SK-N-SH treated with all-trans-retinoic acid at 6 μM for 48 hours (cell line): Measurements from ENCODE around the gene PLXND1.
"Not testable (repeated sequence)": the region's sequence is repeated elsewhere in the genome, so short reads cannot be mapped to it uniquely, and the experiment has no call there.

Source experiments
- ARNTL ChIP-seq: fragments of 450-650 bp; formaldehyde crosslinking; IDR thresholded peaks from 2 replicates; pipeline ENCODE4 v1.5.0; 2020; ENCODE audit warnings: low read depth, mild to moderate bottlenecking, moderate library complexity, borderline replicate concordance
- BACH2 ChIP-seq: fragments of 250-450 bp; sonication (Bioruptor Pico); IDR thresholded peaks from 2 replicates; pipeline ENCODE4 v1.9.0; 2021; ENCODE audit warnings: mild to moderate bottlenecking, borderline replicate concordance
- CSDC2 ChIP-seq: fragments of 250-450 bp; sonication (Bioruptor Pico); IDR thresholded peaks from 2 replicates; pipeline ENCODE4 v1.5.0; 2020; ENCODE audit warnings: mild to moderate bottlenecking, moderate library complexity
- GLIS3 ChIP-seq: fragments of 250-450 bp; sonication (Bioruptor Pico); IDR thresholded peaks from 2 replicates; pipeline ENCODE4 v1.5.0; 2020; ENCODE audit warnings: mild to moderate bottlenecking, moderate library complexity
- OSR1 ChIP-seq: fragments of 250-450 bp; sonication (Bioruptor Pico); IDR thresholded peaks from 2 replicates; pipeline ENCODE4 v1.8.0; 2022; ENCODE audit warnings: moderate library complexity, mild to moderate bottlenecking, inconsistent platforms
- RARB ChIP-seq: fragments of 250-450 bp; sonication (Bioruptor Pico); IDR thresholded peaks from 2 replicates; pipeline ENCODE4 v1.8.0; 2021; ENCODE audit warnings: mild to moderate bottlenecking, moderate library complexity
- SNAI2 ChIP-seq: fragments of 250-450 bp; sonication (Bioruptor Pico); IDR thresholded peaks from 2 replicates; pipeline ENCODE4 v1.5.0; 2020; ENCODE audit warnings: mild to moderate bottlenecking, moderate library complexity
- TCF4 ChIP-seq: fragments of 250-450 bp; sonication (Bioruptor Pico); IDR thresholded peaks from 2 replicates; pipeline ENCODE4 v1.8.0; 2021; ENCODE audit warnings: mild to moderate bottlenecking, moderate library complexity, borderline replicate concordance
- TOX ChIP-seq: fragments of 250-450 bp; sonication (Bioruptor Pico); IDR thresholded peaks from 2 replicates; pipeline ENCODE4 v1.8.0; 2021; ENCODE audit warnings: mild to moderate bottlenecking, moderate library complexity, borderline replicate concordance
- ZFP3 ChIP-seq: fragments of 250-450 bp; sonication (Bioruptor Pico); IDR thresholded peaks from 2 replicates; pipeline ENCODE4 v1.5.0; 2020; ENCODE audit warnings: mild to moderate bottlenecking, moderate library complexity
- ZNF565 ChIP-seq: fragments of 450-650 bp; formaldehyde crosslinking; conservative IDR thresholded peaks from 2 replicates; pipeline ENCODE4 v1.5.0; 2020; ENCODE audit warnings: low read depth, mild to moderate bottlenecking, moderate library complexity
- TF ChIP-seq, protein P1 (sequence below): fragments of 250-450 bp; sonication (Bioruptor Pico); IDR thresholded peaks from 2 replicates; pipeline ENCODE4 v1.8.0; 2020; ENCODE audit warnings: mild to moderate bottlenecking, moderate library complexity, borderline replicate concordance
- TF ChIP-seq, protein P2 (sequence below): fragments of 250-450 bp; sonication (Bioruptor Pico); IDR thresholded peaks from 2 replicates; pipeline ENCODE4 v1.8.0; 2021; ENCODE audit warnings: low read depth, mild to moderate bottlenecking, moderate library complexity, borderline replicate concordance
- TF ChIP-seq, protein P3 (sequence below): fragments of 250-450 bp; sonication (Bioruptor Pico); IDR thresholded peaks from 2 replicates; pipeline ENCODE4 v1.5.1; 2020; ENCODE audit warnings: low read depth, mild to moderate bottlenecking, moderate library complexity

DNA sequence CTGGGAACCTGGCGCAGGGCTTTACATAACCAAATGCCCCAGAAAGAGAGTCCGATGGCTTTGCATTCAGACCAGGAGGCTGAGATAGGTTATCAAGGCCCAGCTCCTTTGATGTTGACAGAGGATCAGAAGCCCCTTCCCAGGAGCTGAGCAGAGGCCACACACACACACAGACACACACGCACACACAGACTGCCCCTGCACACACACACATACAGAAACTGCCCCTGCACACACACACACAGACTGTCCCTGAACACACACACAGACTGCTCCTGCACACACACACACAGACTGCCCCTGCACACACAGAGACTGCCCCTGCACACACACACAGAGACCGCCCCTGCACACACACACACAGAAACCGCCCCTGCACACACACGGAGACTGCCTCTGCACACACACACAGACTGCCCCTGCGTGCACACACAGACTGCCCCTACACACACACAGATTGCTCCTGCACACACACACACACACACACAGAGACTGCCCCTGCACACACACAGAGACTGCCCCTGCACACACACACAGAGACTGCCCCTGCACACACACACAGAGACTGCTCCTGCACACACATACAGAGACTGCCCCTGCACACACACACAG, 90.5 kb downstream of the PLXND1 start:
- TF ChIP-seq GLIS3; ARNTL; BACH2 (CRISPR knock-in tag); SNAI2 (CRISPR knock-in tag); RARB (CRISPR knock-in tag); OSR1; TOX (CRISPR knock-in tag); TCF4; ZNF565 (CRISPR knock-in tag); ZFP3 (CRISPR knock-in tag); CSDC2 (CRISPR knock-in tag): not testable (repeated sequence)
- TF ChIP-seq, protein P1, sequence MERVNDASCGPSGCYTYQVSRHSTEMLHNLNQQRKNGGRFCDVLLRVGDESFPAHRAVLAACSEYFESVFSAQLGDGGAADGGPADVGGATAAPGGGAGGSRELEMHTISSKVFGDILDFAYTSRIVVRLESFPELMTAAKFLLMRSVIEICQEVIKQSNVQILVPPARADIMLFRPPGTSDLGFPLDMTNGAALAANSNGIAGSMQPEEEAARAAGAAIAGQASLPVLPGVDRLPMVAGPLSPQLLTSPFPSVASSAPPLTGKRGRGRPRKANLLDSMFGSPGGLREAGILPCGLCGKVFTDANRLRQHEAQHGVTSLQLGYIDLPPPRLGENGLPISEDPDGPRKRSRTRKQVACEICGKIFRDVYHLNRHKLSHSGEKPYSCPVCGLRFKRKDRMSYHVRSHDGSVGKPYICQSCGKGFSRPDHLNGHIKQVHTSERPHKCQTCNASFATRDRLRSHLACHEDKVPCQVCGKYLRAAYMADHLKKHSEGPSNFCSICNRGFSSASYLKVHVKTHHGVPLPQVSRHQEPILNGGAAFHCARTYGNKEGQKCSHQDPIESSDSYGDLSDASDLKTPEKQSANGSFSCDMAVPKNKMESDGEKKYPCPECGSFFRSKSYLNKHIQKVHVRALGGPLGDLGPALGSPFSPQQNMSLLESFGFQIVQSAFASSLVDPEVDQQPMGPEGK (CRISPR knock-in tag), result not testable (repeated sequence)
- TF ChIP-seq, protein P2, sequence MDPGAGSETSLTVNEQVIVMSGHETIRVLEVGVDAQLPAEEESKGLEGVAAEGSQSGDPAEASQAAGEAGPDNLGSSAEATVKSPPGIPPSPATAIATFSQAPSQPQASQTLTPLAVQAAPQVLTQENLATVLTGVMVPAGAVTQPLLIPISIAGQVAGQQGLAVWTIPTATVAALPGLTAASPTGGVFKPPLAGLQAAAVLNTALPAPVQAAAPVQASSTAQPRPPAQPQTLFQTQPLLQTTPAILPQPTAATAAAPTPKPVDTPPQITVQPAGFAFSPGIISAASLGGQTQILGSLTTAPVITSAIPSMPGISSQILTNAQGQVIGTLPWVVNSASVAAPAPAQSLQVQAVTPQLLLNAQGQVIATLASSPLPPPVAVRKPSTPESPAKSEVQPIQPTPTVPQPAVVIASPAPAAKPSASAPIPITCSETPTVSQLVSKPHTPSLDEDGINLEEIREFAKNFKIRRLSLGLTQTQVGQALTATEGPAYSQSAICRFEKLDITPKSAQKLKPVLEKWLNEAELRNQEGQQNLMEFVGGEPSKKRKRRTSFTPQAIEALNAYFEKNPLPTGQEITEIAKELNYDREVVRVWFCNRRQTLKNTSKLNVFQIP (CRISPR knock-in tag), result not testable (repeated sequence)
- TF ChIP-seq, protein P3, sequence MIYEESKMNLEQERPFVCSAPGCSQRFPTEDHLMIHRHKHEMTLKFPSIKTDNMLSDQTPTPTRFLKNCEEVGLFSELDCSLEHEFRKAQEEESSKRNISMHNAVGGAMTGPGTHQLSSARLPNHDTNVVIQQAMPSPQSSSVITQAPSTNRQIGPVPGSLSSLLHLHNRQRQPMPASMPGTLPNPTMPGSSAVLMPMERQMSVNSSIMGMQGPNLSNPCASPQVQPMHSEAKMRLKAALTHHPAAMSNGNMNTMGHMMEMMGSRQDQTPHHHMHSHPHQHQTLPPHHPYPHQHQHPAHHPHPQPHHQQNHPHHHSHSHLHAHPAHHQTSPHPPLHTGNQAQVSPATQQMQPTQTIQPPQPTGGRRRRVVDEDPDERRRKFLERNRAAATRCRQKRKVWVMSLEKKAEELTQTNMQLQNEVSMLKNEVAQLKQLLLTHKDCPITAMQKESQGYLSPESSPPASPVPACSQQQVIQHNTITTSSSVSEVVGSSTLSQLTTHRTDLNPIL (CRISPR knock-in tag), result not testable (repeated sequence)
